Thyroid gland (tissue), 4 donors: Measurements from ENCODE around the gene PDE4B.

Experiments
- POLR2A ChIP-seq, 2 donors: fragments of 450-650 bp; IDR thresholded peaks; one replicate each; pipeline ENCODE4 v1.6.1; 2017; ENCODE audit warnings: antibody characterized with exemption in 2 of 2, mild to moderate bottlenecking in 2 of 2, moderate library complexity in 1 of 2
- TF ChIP-seq, protein P1 (sequence below), 6 experiments: fragments of 200-600 bp in 3 of 6; fragments of 450-650 bp in 3 of 6; sonication (generic) in 3 of 6; IDR thresholded peaks; one replicate each; pipeline ENCODE4 v1.5.1; 2016 to 2019; ENCODE audit warnings: antibody characterized with exemption in 6 of 6, mild to moderate bottlenecking in 2 of 6, inconsistent platforms in 1 of 6, moderate library complexity in 1 of 6

DNA sequence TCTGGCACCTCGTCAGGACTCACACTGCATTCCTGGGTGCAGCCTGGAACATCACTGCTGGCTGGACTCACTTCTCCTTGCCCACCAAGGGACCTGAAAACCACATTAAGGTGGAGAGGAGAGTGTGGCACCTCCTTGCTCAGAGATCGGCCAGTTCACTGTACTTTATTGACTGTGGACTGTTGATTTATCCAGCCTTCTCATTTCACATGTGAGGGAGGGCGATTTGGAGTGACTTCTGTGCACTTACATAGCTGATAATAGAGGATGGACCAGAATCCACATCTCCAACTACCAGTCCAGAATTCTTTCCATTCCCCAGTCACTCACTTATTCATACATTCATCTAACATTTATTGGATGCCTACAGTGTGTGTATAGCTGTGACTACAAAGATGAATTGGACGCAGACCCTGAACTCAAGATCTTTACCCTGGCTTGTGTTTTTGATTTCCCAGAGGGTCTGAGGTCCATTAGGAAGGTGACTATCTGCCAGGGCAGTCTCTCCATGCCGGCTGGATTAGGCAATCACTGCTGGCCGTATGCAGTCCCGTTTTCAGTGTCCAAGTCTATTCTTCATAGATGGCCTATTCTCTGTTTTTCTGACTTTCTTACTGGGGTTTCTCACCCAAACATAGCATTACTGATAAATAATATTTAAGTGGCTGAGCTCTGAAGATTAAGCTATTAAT, 507.7 kb downstream of the PDE4B start:
- TF ChIP-seq, protein P1, sequence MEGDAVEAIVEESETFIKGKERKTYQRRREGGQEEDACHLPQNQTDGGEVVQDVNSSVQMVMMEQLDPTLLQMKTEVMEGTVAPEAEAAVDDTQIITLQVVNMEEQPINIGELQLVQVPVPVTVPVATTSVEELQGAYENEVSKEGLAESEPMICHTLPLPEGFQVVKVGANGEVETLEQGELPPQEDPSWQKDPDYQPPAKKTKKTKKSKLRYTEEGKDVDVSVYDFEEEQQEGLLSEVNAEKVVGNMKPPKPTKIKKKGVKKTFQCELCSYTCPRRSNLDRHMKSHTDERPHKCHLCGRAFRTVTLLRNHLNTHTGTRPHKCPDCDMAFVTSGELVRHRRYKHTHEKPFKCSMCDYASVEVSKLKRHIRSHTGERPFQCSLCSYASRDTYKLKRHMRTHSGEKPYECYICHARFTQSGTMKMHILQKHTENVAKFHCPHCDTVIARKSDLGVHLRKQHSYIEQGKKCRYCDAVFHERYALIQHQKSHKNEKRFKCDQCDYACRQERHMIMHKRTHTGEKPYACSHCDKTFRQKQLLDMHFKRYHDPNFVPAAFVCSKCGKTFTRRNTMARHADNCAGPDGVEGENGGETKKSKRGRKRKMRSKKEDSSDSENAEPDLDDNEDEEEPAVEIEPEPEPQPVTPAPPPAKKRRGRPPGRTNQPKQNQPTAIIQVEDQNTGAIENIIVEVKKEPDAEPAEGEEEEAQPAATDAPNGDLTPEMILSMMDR (IDR thresholded peaks at IDR 0.05), result no peak
- no peak for TF ChIP-seq POLR2A (IDR thresholded peaks at IDR 0.05)
